DMS53 treated with DMSO at 0.1 percent for 48 hours (cell line): ENCODE results near the gene NRSN1.

Experiments
- DNase-seq: peaks from one replicate; lab custom pipeline; 2025; ENCODE audit not compliant: unreplicated experiment; lab: John Stamatoyannopoulos, UW

The NRSN1 gene

GRCh38 chr6:24125980-24126379 is at the start of gene NRSN1:
Gene NRSN1 (plus strand): TSS chr6:24126215. CDS start chr6:24134328, 8,113 bp downstream.
- peak; percentile 76 for DNase-seq

- peak; percentile 25 for DNase-seq
These were observed 47.8 kb upstream of the NRSN1 start for GRCh38 chr6:24078200-24078599.

GRCh38 chr6:24079076-24079475 is 46.9 kb upstream of the NRSN1 start:
- no peak for DNase-seq

GRCh38 chr6:24080711-24081110 is 45.3 kb upstream of the NRSN1 start:
- no peak for DNase-seq

- no peak for DNase-seq
These were observed 36.3 kb upstream of the NRSN1 start for GRCh38 chr6:24089736-24090135.

- DNase-seq: no peak
These were observed 33.6 kb upstream of the NRSN1 start for GRCh38 chr6:24092407-24092806.

GRCh38 chr6:24093381-24093780 is 32.6 kb upstream of the NRSN1 start:
- DNase-seq: no peak

- no peak for DNase-seq
These were observed 26.8 kb upstream of the NRSN1 start for GRCh38 chr6:24099181-24099580.

GRCh38 chr6:24100024-24100769 is 25.8 kb upstream of the NRSN1 start:
- DNase-seq: no peak

GRCh38 chr6:24100770-24101155 is 25.3 kb upstream of the NRSN1 start:
- no peak for DNase-seq

- DNase-seq: no peak
These were observed 20.8 kb upstream of the NRSN1 start for GRCh38 chr6:24105191-24105590.

- no peak for DNase-seq
These were observed 19.7 kb upstream of the NRSN1 start for GRCh38 chr6:24106291-24106690.

GRCh38 chr6:24107294-24107693 is 18.7 kb upstream of the NRSN1 start:
- DNase-seq: no peak

- DNase-seq: no peak
These were observed 18.0 kb upstream of the NRSN1 start for GRCh38 chr6:24108056-24108455.

GRCh38 chr6:24110417-24110816 is 15.6 kb upstream of the NRSN1 start:
- DNase-seq: no peak

- no peak for DNase-seq
These were observed 12.1 kb upstream of the NRSN1 start for GRCh38 chr6:24113891-24114290.

- no peak for DNase-seq
These were observed 9.0 kb upstream of the NRSN1 start for GRCh38 chr6:24117021-24117420.

- DNase-seq: no peak
These were observed 3.9 kb upstream of the NRSN1 start for GRCh38 chr6:24122139-24122538.

GRCh38 chr6:24126586-24127192 is 674 bp downstream of the NRSN1 start:
- DNase-seq: peak; percentile 14

GRCh38 chr6:24127316-24127715 is 1.3 kb downstream of the NRSN1 start:
- DNase-seq: no peak

GRCh38 chr6:24131751-24132150 is 5.7 kb downstream of the NRSN1 start:
- no peak for DNase-seq

- no peak for DNase-seq
These were observed 13.1 kb downstream of the NRSN1 start for GRCh38 chr6:24139080-24139479.

GRCh38 chr6:24139639-24140038 is 13.6 kb downstream of the NRSN1 start:
- DNase-seq: no peak
